Measurements from ENCODE around the gene CNN3.

CNN3 gene

DNA sequence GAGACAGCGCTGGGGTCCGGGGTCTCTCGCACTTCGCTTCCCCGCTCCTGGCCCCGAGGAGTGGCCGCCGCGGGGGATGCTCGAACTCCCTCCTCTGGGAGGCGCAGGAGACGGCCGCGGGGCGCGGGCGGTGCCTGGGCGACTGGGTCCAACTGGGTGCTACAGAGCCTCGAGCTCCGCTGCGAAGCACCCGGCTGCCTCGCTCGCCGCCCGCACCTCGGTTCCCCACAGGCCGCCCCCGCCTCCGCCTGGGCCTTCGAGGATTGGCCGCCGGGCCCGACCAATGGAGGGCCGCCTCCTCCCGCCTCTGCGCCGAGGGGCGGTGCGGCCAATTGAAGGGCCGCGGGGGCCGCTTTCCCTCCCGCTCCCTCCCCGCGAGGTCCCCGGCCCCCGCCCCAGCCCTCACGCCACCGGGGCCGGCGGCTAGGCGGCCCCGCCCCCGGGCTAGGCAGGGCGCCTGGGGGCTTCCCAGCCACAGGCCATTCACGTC, at the start of gene CNN3:
CNN3 (minus strand) TSS at position 196 of the 490 bp plus-strand sequence. CDS start 216 bp downstream, outside the sequence.
- no peak for DNase-seq (ENCODE audit: low read depth)

- DNase-seq (ENCODE audit: low read depth): no peak
Observed at GRCh38 chr1:94974824-94975223, 47.9 kb upstream of the CNN3 start.

DNA sequence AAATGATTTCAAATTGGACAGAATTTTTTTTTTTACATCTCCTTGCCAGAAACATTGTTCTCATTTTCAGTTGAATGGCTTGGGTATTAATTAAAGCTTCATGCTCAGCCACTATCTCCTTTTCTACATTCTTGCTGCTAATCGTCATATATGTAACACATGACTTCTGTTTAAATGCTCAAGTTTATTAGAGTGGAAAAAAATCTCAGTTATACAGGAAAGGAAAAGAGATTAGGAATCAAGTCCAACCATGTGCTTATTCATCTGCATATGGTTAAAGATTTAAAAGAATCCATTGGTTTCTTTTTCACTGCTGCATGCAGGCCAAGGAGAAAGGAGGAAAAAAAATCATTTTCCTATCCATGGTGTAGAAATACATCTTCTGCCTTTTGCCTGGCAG, 47.3 kb upstream of the CNN3 start:
- no peak for DNase-seq (ENCODE audit: low read depth)

DNA sequence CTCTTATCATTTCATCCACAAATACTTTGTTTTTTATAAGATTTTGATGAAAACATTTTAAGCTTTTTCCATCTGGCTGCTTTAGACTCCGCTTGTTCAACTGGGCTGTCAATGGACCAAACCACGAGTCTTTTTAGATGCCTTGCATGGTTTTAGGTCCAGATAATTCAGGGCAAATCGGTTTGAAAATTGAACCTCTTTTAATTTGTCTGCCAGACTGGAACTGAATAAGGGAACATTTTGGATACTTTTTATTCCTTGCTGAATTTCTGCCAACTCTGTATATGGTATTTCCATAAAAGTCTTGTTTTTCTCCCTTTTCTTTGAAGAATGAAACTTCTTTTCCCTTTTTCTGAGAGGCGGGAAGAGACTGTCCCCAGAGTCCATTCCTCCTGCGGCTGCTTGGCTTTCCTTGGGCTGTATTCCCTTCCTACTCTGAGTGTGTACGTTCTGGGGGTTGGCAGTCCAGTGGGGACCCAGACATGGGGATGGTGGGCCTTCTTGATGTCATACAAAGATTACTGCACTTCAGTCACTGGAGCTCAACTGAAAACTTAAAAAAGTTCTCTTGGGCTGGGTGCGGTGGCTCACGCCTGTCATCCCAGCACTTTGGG, 46.5 kb upstream of the CNN3 start:
- DNase-seq (ENCODE audit: low read depth): no peak

DNA sequence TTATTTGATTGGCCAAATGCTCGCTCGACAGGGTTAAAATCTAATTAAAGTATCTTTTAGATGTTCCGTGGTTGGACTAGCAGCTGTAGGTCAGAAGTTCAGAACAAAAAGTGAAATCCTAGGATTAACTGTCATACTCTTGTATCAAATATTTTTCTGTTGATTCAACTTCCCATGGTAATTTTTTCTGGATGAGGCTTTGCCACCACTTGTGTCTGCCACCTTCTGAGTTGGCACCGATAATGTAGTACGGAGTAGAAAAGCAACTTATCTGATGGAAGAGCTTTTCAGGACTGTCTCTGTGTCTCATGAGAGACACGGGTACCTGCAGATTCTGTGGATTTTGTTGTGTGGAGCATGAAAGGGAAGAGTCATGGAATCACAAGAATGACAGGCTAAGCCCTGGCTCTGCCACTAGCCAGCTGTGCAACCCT, 44.6 kb upstream of the CNN3 start:
- no peak for DNase-seq (ENCODE audit: low read depth)

GRCh38 chr1:94970783-94971182, 43.9 kb upstream of the CNN3 start:
- no peak for DNase-seq (ENCODE audit: low read depth)

- no peak for DNase-seq (ENCODE audit: low read depth)
Observed at GRCh38 chr1:94969137-94969536, 42.2 kb upstream of the CNN3 start.

DNA sequence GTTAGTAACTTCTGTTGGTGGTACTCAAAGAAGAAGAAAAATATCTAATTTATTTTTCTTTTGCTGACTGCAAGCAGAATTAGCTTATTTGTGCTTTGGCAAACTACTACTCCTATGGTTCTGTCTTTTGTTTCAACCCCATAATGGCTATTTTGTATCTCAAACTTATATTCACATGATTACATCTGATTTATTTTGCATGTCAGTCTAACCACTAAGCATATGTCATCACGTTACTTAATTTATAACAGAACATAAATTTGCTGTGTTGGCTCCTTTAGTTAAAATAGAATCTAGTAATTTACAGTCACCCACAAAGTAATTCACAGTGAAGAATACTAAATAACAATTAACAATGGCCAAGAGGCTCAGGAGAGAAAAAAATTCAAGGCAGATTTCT, 39.1 kb upstream of the CNN3 start:
- no peak for DNase-seq (ENCODE audit: low read depth)

GRCh38 chr1:94963864-94964263, 37.0 kb upstream of the CNN3 start:
- no peak for DNase-seq (ENCODE audit: low read depth)

DNA sequence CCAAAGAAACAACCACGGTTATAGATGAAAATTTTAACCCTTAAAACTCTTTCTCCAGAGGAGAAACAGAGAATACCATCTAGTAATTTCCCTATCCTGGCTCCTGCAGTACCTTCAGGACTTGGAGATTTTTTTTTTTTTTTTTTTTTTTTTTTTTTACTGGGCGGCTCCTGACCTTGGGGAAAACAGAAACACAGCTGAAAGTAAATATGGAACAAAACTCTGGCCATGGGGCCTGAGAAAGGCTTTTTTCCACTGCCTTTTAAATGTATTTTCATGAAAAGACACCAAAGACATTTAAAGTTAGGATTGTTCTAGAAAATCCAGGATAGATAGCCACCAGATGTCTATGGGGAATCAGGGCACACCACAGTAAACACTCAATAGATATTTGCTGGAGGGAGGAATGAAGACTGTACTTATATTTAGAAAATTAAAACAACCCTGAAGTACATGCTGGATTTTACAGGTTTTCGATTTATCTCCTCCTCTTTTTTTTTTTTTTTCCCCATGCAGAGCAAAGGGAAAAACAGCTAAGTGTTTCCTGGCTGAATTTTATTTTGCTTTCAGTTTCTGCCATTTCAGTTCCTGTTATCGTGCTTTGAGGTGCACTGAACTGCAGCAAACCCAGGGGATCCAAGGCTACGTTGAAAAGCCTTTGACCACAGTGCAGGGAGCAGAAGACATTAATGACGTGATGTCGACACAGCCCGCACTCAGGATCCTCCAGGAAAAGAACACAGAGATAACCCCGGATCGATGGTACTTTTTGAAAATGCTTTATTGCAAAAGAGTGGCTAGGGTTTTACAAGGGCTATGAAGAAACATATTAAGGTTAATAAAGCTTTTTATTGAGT, 35.7 kb upstream of the CNN3 start:
- no peak for DNase-seq (ENCODE audit: low read depth)

DNA sequence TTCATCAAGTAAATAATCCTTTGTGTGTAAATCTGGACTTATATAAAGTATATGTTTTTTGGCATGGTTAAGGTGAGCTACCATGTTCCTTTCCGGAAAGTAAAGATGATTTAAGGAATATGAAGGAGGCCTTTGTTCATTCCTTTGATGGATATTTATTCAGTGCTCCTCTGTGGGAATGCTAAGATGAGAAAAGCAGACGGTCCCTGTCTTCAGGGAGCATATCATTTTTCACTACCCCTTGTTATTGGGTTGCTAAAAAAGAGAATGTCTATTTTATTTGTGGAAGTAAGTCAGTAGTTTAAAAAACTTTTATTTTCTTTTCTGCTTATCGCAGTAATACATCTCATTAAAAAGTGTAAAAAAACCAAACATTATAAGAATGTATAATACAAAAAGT, 35.1 kb upstream of the CNN3 start:
- no peak for DNase-seq (ENCODE audit: low read depth)

DNA sequence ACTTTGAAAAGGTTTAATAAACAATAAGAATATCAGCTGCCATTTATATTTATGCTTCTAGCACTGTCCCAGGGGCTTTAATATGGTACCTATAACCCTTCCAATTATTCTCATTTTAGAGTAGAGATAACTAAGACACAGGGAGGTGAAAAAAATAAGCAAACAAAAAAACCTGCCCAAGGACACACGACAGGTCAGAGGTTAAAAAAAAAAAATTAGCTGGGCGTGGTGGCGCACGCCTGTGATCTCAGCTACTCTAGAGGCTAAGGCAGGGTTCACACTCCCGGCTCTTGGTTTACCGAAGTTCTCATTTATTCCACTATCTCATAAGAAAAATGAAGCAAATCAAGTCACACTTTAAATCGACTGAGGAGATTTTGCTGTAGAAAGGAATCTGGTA, 34.7 kb upstream of the CNN3 start:
- DNase-seq (ENCODE audit: low read depth): no peak

GRCh38 chr1:94958081-94958480, 31.2 kb upstream of the CNN3 start:
- no peak for DNase-seq (ENCODE audit: low read depth)

- DNase-seq (ENCODE audit: low read depth): no peak
Observed at GRCh38 chr1:94955767-94956632, 29.1 kb upstream of the CNN3 start.

- DNase-seq (ENCODE audit: low read depth): no peak
Observed at GRCh38 chr1:94954263-94955220, 27.6 kb upstream of the CNN3 start.

- DNase-seq (ENCODE audit: low read depth): no peak
Observed at GRCh38 chr1:94953746-94954145, 26.8 kb upstream of the CNN3 start.

- no peak for DNase-seq (ENCODE audit: low read depth)
Observed at GRCh38 chr1:94953107-94953506, 26.2 kb upstream of the CNN3 start.

- DNase-seq (ENCODE audit: low read depth): no peak
Observed at GRCh38 chr1:94952539-94952938, 25.6 kb upstream of the CNN3 start.

GRCh38 chr1:94951509-94952208, 24.7 kb upstream of the CNN3 start:
- no peak for DNase-seq (ENCODE audit: low read depth)

DNA sequence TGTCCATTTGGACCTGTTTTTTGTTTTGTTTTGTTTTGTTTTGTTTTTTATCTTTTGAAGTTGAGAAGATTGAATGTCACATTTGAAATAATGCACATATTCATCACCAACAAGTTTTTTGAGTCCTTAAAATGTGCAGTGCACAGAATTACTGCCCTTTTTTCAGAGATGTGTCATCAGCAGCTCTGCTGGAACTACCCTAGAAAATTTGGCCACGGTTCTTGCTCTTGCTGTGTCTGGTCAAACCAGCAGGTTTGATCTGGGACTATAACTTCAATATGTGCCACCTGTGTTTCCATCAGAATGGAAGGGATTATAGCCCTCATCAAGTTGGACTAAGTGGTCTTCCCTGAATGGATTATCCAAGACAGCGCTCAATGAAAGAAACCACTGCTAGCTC, 24.1 kb upstream of the CNN3 start:
- no peak for DNase-seq (ENCODE audit: low read depth)
